Right forelimb (tissue), 1 donor: ENCODE results near the gene WFIKKN2.

Source experiments
- DNase-seq: peaks from one replicate; pipeline ENCODE4 v3.0.0-alpha.2; 2018

The WFIKKN2 gene

GRCh38 chr17:50836826-50837225 lies 1.4 kb downstream of the WFIKKN2 start:
- DNase-seq: no peak

GRCh38 chr17:50837286-50837979 lies 2.0 kb downstream of the WFIKKN2 start:
- no peak for DNase-seq

GRCh38 chr17:50837980-50838954 lies 2.9 kb downstream of the WFIKKN2 start:
- no peak for DNase-seq

GRCh38 chr17:50839591-50840310 lies 4.4 kb downstream of the WFIKKN2 start:
- no peak for DNase-seq

GRCh38 chr17:50840311-50840851 lies 5.0 kb downstream of the WFIKKN2 start:
- no peak for DNase-seq

- no peak for DNase-seq
Measured at GRCh38 chr17:50841277-50841948, 6.0 kb downstream of the WFIKKN2 start.

GRCh38 chr17:50841949-50842354 lies 6.6 kb downstream of the WFIKKN2 start:
- DNase-seq: peak; percentile 88

- no peak for DNase-seq
Measured at GRCh38 chr17:50842506-50843149, 7.2 kb downstream of the WFIKKN2 start.

- DNase-seq: no peak
Measured at GRCh38 chr17:50843150-50843905, 7.9 kb downstream of the WFIKKN2 start.

- no peak for DNase-seq
Measured at GRCh38 chr17:50844117-50844700, 8.8 kb downstream of the WFIKKN2 start.

GRCh38 chr17:50845240-50846147 lies 10.1 kb downstream of the WFIKKN2 start:
- DNase-seq: no peak

GRCh38 chr17:50847566-50847965 lies 12.2 kb downstream of the WFIKKN2 start:
- DNase-seq: no peak

- DNase-seq: no peak
Measured at GRCh38 chr17:50848039-50848438, 12.7 kb downstream of the WFIKKN2 start.

GRCh38 chr17:50848711-50849110 lies 13.3 kb downstream of the WFIKKN2 start:
- DNase-seq: no peak

- no peak for DNase-seq
Measured at GRCh38 chr17:50850640-50851039, 15.3 kb downstream of the WFIKKN2 start.

- no peak for DNase-seq
Measured at GRCh38 chr17:50853015-50853615, 17.7 kb downstream of the WFIKKN2 start.

GRCh38 chr17:50853781-50854180 lies 18.4 kb downstream of the WFIKKN2 start:
- DNase-seq: no peak

- no peak for DNase-seq
Measured at GRCh38 chr17:50855708-50856330, 20.4 kb downstream of the WFIKKN2 start.

GRCh38 chr17:50856431-50856830 lies 21.0 kb downstream of the WFIKKN2 start:
- no peak for DNase-seq
